ENCODE results near the gene PAPPA.

DNA sequence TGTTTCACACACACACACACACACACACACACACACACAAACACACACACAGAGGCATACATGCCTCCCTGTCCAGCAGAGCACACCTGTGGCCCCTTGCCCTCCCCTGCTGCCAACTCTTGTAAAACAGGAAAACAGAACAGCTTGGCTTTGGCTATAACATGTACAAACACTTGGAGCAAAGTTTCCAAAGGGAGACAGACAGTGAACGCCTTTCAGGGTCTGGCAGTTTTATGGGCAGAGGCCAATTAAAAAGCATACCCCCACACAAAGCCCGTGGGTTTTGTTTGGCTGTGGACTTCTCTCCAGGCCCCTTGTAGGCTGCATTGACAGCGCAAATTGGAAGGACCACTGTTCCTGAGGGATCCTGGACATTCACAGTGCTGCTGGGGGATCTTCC lies 265.6 kb downstream of the PAPPA start:
- TF ChIP-seq, protein P1, sequence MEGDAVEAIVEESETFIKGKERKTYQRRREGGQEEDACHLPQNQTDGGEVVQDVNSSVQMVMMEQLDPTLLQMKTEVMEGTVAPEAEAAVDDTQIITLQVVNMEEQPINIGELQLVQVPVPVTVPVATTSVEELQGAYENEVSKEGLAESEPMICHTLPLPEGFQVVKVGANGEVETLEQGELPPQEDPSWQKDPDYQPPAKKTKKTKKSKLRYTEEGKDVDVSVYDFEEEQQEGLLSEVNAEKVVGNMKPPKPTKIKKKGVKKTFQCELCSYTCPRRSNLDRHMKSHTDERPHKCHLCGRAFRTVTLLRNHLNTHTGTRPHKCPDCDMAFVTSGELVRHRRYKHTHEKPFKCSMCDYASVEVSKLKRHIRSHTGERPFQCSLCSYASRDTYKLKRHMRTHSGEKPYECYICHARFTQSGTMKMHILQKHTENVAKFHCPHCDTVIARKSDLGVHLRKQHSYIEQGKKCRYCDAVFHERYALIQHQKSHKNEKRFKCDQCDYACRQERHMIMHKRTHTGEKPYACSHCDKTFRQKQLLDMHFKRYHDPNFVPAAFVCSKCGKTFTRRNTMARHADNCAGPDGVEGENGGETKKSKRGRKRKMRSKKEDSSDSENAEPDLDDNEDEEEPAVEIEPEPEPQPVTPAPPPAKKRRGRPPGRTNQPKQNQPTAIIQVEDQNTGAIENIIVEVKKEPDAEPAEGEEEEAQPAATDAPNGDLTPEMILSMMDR (IDR thresholded peaks at IDR 0.05), result no peak
- TF ChIP-seq EZH2 (IDR thresholded peaks at IDR 0.05), result no peak
- no peak for TF ChIP-seq EZH2phosphoT487 (IDR thresholded peaks at IDR 0.05)

Measured in neural progenitor cell (in vitro differentiated cells).